GM12878 (cell line): ENCODE data around the gene ZNF469.

Experiments
- CHD1 ChIP-seq: IDR thresholded peaks from 2 replicates; pipeline ENCODE4 v1.6.1; 2012; ENCODE audit warnings: low read depth, low read length, improper control_type of control experiment
- CTCF ChIP-seq, 3 experiments: IDR thresholded peaks in 2 of 3; conservative IDR thresholded peaks in 1 of 3; 2 replicates each; pipeline ENCODE4 v1.5.1; 2011; ENCODE audit warnings: low read depth in 3 of 3, low read length in 3 of 3, mild to moderate bottlenecking in 3 of 3, control low read depth in 2 of 3, moderate library complexity in 2 of 3, inconsistent platforms in 1 of 3, mixed read lengths in 1 of 3; ENCODE audit not compliant: control insufficient read depth in 2 of 3, insufficient read depth in 1 of 3; ENCODE audit errors: extremely low read depth in 1 of 3
- EP300 ChIP-seq, 2 experiments: fragments of 150-350 bp in 1 of 2; IDR thresholded peaks; 2 replicates each; pipeline ENCODE4 v1.6.1; 2011 to 2012; ENCODE audit warnings: low read depth in 2 of 2, low read length in 2 of 2, borderline replicate concordance in 1 of 2, improper control_type of control experiment in 1 of 2, inconsistent platforms in 1 of 2; ENCODE audit not compliant: control insufficient read depth in 1 of 2
- EZH2 ChIP-seq: IDR thresholded peaks from 2 replicates; pipeline ENCODE4 v1.6.1; 2012; ENCODE audit warnings: low read depth, mild to moderate bottlenecking, control low read depth, inconsistent platforms, low read length, borderline replicate concordance; ENCODE audit not compliant: control insufficient read depth
- GABPA ChIP-seq: IDR thresholded peaks from 2 replicates; pipeline ENCODE4 v1.6.1; 2014; ENCODE audit warnings: antibody characterized with exemption, low read depth, mild to moderate bottlenecking, inconsistent platforms
- HDAC2 ChIP-seq: fragments of 200-600 bp; sonication (generic); IDR thresholded peaks from 2 replicates; pipeline ENCODE4 v1.6.1; 2017
- IKZF1 ChIP-seq: fragments of 450-650 bp; conservative IDR thresholded peaks from 2 replicates; pipeline ENCODE4 v1.6.1; 2017; ENCODE audit warnings: antibody characterized with exemption, mild to moderate bottlenecking
- KDM1A ChIP-seq: fragments of 200-600 bp; sonication (generic); IDR thresholded peaks from 2 replicates; pipeline ENCODE4 v1.6.1; 2016; ENCODE audit warnings: borderline replicate concordance
- SPI1 ChIP-seq: IDR thresholded peaks from 2 replicates; pipeline ENCODE4 v1.6.1; 2011; ENCODE audit warnings: low read depth, mild to moderate bottlenecking, low read length, moderate library complexity, borderline replicate concordance; ENCODE audit not compliant: insufficient read depth
- SREBF2 ChIP-seq: IDR thresholded peaks from 2 replicates; pipeline ENCODE4 v1.6.1; 2012; ENCODE audit warnings: mild to moderate bottlenecking, low read length
- TF ChIP-seq, protein P1 (sequence below): fragments of 450-650 bp; formaldehyde crosslinking; IDR thresholded peaks from 2 replicates; pipeline ENCODE4 v1.5.0; 2022; ENCODE audit warnings: mild to moderate bottlenecking, missing genetic modification characterization

- no peak for TF ChIP-seq CTCF (IDR thresholded peaks at IDR 0.05 in 2 of 3, conservative IDR thresholded peaks at IDR 0.05 in 1 of 3; ENCODE audit: control insufficient read depth in 2 of 3, extremely low read depth in 1 of 3, insufficient read depth in 1 of 3, low read depth in 3 of 3, low read length in 3 of 3)
- TF ChIP-seq SREBF2: no peak
- TF ChIP-seq KDM1A: no peak
- no peak for TF ChIP-seq SPI1
- no peak for TF ChIP-seq EZH2
- TF ChIP-seq, protein P1, sequence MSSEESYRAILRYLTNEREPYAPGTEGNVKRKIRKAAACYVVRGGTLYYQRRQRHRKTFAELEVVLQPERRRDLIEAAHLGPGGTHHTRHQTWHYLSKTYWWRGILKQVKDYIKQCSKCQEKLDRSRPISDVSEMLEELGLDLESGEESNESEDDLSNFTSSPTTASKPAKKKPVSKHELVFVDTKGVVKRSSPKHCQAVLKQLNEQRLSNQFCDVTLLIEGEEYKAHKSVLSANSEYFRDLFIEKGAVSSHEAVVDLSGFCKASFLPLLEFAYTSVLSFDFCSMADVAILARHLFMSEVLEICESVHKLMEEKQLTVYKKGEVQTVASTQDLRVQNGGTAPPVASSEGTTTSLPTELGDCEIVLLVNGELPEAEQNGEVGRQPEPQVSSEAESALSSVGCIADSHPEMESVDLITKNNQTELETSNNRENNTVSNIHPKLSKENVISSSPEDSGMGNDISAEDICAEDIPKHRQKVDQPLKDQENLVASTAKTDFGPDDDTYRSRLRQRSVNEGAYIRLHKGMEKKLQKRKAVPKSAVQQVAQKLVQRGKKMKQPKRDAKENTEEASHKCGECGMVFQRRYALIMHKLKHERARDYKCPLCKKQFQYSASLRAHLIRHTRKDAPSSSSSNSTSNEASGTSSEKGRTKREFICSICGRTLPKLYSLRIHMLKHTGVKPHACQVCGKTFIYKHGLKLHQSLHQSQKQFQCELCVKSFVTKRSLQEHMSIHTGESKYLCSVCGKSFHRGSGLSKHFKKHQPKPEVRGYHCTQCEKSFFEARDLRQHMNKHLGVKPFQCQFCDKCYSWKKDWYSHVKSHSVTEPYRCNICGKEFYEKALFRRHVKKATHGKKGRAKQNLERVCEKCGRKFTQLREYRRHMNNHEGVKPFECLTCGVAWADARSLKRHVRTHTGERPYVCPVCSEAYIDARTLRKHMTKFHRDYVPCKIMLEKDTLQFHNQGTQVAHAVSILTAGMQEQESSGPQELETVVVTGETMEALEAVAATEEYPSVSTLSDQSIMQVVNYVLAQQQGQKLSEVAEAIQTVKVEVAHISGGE (CRISPR knock-in tag): no peak
- no peak for TF ChIP-seq GABPA
- no peak for TF ChIP-seq HDAC2
- no peak for TF ChIP-seq CHD1
- TF ChIP-seq EP300 (IDR thresholded peaks at IDR 0.05; ENCODE audit: borderline replicate concordance in 1 of 2, control insufficient read depth in 1 of 2, low read depth in 2 of 2, low read length in 2 of 2): no peak
- TF ChIP-seq IKZF1: no peak
Measured at GRCh38 chr16:88343271-88343791, 39.4 kb upstream of the ZNF469 start.
